Measurements from ENCODE around the gene RNASE7.
"Not testable (repeated sequence)": the region's sequence is repeated elsewhere in the genome, so short reads cannot be mapped to it uniquely, and the experiment has no call there.

Gene RNASE7

DNA sequence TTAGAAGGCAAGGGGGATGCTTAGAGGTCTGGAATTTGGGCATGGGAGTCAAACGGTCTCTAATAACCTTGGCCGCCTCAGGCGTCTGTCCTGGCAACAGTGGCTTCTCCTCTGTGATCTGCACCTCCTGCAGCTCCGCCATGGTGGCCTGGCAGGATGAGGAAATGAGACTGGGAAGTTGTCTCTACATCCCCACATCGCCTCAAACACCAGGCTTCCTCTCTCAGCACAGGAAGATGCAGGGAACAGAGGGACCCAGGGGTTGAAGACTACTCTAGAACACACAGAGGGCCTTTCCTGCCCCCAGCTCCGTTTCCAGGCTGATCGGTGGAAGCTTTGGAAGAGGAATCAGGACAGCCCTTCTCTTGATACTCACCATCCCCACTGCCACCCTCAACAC is 19.0 kb upstream of the RNASE7 start:
- DNase-seq: peak in 17 of 58 donors; percentile 9 to 45 (median 24)

DNA sequence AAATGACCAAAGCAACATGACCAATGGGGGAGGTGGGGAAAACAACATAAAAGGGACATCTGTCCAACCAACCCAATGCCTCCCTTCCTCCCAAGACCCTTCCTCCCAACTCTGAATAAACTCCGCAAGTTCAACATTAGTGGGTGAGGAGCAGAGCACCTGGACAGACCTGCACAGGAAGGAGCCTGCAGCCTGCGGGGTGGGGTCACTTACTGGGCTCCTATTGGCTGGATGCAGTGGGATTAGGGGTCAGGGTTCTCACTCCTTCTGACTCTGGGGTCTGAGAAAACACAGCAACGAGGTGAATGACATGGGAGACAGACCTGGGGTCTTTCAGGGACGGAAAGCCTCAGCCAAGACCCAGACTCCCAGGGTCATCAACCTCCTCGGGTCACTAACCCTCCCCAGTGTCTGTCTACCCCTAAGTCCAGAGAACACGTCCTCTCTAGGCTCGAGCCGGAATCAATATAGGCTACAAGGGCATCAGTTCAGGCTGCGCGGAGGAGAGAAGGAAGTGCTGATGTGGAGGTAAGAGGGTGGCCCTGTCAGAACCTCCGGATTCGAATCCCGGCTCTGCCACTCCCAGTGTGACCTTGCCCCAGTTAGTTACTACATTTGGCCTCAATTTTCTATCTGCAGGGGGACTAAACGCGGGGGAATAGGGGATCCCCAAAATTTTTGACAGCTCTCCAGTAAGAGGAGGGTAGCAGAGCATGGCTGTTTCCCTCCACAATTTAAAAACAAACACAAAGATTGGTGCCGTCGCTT is 18.2 kb upstream of the RNASE7 start:
- peak in 1 of 58 donors; percentile 25 for DNase-seq

DNA sequence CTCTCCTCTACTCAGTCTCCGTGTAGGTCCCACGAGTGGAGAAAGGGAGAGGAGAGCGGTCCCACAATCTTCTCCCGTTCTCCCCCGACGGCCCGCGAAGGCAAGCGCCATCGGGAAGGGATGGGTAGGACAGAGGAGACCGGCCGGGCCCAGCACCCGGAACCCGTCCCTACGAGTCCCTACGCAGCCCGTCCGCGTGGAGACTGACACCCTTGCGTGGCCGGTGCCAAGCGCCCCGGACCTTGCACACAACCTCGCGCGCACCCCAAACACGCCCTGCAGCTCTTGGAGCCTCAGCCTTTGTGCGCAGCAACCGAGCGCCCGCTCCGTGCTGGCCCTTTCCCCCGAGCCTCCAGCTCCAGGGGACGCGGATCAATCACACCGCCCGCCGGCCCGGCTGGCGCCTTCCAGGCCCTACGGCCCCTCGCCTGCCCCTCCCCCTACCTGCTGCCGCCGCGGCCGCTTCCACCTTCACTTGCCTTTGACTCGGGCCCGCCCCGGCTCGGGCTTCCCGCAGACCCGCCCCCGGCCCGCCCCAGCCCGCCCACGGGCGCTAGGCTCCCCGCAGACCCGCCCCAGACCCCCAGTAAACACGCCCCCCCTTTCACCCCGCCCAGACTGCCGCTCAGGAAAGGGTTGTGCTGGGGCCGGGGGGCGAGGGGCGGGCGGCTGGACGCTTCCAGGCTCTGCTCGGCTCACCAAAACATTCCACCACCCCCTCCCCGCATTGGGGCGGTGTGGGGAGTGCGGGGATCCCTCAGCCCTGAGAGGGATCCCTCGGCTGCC is 17.4 kb upstream of the RNASE7 start, which contains the start of gene NDRG2:
NDRG2 (minus strand) TSS at position 477 of the 786 bp plus-strand sequence. CDS start 1,746 bp downstream, outside the sequence.
- peak in 54 of 58 donors; percentile 42 to 85 (median 75) for DNase-seq

DNA sequence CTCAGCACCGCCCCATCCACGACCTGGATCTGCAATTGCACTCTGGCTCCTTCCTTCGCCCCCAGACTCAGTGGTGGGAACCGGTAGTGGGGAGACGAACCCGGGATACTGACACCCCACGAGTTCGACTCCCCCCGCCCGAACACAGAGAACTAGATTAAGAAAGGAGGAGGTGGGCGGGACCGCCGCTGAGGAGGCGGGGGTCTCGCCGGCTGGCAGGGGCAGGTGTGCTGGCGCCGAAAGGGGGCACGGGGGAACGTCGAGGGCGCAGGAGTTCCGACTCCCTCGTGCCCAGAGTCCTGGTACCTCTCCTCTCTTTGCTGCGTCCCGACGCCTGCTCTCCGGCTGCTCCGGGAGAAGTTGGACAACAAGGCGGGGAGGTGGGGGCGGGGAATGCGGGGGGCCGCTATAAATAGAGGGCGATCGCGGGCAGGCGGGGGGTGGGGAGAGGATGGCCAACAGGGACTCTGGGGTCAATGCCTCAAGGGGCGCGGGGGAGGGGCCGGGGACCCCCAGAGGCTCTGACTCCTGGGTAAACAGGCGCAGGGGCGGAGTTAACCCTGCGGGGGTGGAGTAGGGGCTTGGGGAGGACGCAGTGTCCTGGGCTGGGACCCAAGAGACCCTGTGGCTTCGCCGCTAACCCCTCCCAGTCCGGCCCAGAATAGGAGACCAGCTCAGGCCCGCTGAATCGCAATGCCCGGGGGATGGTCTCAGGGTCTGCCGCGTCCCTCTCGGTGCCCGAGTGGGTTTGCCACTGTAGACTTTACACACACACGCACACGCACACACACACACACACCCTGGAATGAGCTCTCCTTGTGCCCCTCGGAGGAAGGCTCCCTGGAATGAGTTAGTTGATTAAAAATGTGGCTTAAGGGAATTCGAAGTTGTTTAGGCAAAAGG is 16.5 kb upstream of the RNASE7 start:
- DNase-seq: peak; percentile 27 to 95 (median 81)

- DNase-seq: peak in 55 of 58 donors; percentile 43 to 92 (median 81)
Observed at GRCh38 chr14:21026274-21026987, 15.7 kb upstream of the RNASE7 start.

GRCh38 chr14:21026988-21027315 is 15.2 kb upstream of the RNASE7 start:
- no peak for DNase-seq

- DNase-seq: no peak
Observed at GRCh38 chr14:21029917-21030316, 12.2 kb upstream of the RNASE7 start, which contains the start of gene TPPP2. TSS of gene TPPP2 (plus strand) at chr14:21030217. CDS start at chr14:21030582, 365 bp downstream.

GRCh38 chr14:21030531-21030930 is 11.6 kb upstream of the RNASE7 start:
- DNase-seq: no peak

DNA sequence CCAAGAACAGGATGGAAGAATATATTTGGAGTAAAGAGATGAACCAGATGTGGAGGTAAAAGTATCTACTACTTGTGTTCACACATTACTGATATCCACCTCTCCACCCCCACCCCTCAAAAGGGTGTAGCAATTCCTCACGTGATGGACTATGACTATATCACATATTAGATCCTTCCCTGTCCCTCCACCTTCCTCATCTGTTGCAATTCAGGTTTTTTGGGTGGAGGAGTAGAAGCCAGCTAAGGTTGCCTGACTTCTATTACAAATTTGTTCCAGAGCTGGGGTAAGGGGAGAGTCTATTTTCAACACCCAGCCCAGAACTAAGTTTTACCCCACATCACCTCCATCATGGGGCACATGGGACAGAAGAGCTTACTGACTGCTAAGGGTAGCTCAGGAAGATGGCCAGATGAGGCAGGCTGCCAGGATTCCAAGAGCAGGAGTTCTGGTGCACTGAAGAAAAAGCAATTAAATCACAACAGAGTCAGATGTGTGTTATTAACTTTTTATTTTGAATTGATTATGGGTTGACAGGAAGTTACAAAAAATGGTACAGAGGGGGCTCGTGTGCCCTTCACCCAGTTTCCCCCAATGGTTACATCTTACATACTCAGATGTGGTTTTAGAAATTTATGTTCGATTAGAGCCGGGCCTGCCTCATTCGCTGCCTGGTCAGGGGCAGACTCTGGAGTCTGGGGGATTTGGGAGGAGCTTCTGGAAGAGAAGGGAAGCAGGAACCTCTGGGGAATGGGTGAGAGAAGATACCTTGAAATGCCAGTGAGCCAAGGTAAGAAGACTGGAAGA is 9.6 kb upstream of the RNASE7 start:
- peak in 2 of 58 donors; percentile 4 to 17 for DNase-seq

GRCh38 chr14:21033133-21033698 is 8.9 kb upstream of the RNASE7 start:
- DNase-seq: peak in 10 of 58 donors; percentile 7 to 49 (median 25)

- DNase-seq: no peak
Observed at GRCh38 chr14:21034707-21035106, 7.5 kb upstream of the RNASE7 start, which contains the start of gene RNASE13. TSS of gene RNASE13 (minus strand) at chr14:21034807. CDS start at chr14:21034288, 519 bp downstream.

DNA sequence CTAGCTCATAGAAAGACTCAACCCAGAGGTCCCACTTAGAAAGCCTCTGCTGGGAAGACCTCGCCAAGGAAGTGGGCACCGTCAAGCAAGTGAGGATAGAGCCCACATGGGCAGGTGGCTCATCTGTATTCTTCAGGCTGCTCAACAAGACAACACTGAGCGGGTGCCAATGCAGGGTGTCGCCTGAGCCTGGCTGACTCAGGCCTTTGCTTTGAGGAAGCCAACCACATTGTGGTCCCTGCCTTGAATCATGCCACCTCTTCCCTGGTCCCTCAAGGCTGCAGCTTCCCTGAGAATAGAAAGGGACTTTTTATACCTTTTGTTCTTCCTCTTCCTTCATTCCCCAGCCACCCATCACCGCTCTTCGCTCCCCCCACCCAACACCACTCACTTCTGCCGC is 5.4 kb upstream of the RNASE7 start:
- peak in 5 of 58 donors; percentile 8 to 34 (median 12) for DNase-seq

DNA sequence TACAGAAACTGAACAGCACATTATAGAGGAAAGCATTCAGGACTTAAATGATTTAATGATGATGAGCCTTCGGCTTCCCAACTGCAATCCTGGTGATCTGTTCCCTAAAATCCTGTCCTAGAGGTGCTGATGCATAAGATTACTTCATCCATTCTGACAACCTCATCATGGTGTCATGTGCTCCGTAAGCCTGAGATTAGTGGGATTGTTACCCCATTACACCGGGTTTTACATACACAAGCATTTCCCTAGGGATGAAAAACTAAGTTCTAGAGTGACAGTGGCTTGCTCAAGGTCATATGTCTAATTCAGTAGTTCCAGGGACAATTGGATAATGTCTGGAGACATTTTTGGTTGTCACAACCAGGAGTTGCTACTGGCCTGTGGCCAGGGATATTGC is 5.0 kb upstream of the RNASE7 start:
- no peak for DNase-seq

GRCh38 chr14:21038441-21039422 is 3.4 kb upstream of the RNASE7 start:
- DNase-seq: peak; percentile 15 to 90 (median 74)

GRCh38 chr14:21039585-21040369 is 2.4 kb upstream of the RNASE7 start:
- DNase-seq: peak in 40 of 58 donors; percentile 10 to 87 (median 44)

- DNase-seq: no peak
Observed at GRCh38 chr14:21040370-21040925, 1.7 kb upstream of the RNASE7 start.

DNA sequence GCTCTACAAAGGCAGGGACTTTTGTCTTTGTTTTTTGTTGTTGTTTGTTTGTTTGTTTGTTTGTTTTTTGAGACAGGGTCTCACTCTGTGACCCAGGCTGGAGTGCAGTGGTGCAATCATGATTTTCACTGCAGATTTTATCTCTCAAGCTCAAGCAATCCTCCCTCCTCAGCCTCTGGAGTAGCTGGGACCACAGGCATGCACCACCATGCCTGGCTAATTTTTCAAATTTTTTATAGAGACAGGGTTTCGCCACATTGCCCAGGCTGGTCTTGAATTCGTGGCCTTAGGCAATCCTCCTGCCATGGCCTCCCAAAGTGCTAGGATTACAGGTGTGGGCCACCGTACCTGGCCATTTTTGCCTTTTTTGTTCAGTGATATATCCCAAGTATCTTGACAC is 1.2 kb upstream of the RNASE7 start:
- DNase-seq: not testable (repeated sequence)

All from anterior cingulate cortex (tissue), 58 donors.